Neutrophil (primary cell): Measurements from ENCODE around the gene ABCF3.

Experiments
- H3K27ac ChIP-seq: fragments of 200-600 bp; sonication (generic); 2 replicates; pipeline ENCODE4 v1.5.1; 2016; ENCODE audit warnings: mild to moderate bottlenecking, moderate library complexity
- H3K27me3 ChIP-seq: fragments of 200-600 bp; sonication (generic); 2 replicates; pipeline ENCODE4 v1.6.0; 2016; ENCODE audit warnings: mild to moderate bottlenecking
- H3K36me3 ChIP-seq: fragments of 200-600 bp; sonication (generic); 2 replicates; pipeline ENCODE4 v1.5.1; 2017
- H3K4me1 ChIP-seq, 2 experiments: fragments of 200-600 bp in 1 of 2; sonication (generic) in 1 of 2; 1 replicate in 1 of 2; 2 replicates in 1 of 2; pipeline versions ENCODE4 v1.5.1 to v1.6.1; 2013 to 2016; ENCODE audit warnings: low read depth in 1 of 2, low read length in 1 of 2, mild to moderate bottlenecking in 1 of 2, moderate library complexity in 1 of 2; ENCODE audit not compliant: control insufficient read depth in 1 of 2, insufficient read depth in 1 of 2
- H3K4me3 ChIP-seq, 2 experiments: fragments of 200-600 bp in 1 of 2; sonication (generic) in 1 of 2; 1 replicate in 1 of 2; 2 replicates in 1 of 2; pipeline ENCODE4 v1.5.1; 2013 to 2016; ENCODE audit warnings: low read depth in 1 of 2, low read length in 1 of 2, mild to moderate bottlenecking in 1 of 2, moderate library complexity in 1 of 2
- H3K9me3 ChIP-seq: fragments of 200-600 bp; sonication (generic); 2 replicates; pipeline ENCODE4 v1.5.1; 2016
- CTCF ChIP-seq: fragments of 200-600 bp; sonication (generic); IDR thresholded peaks from 2 replicates; pipeline ENCODE4 v1.5.1; 2016; ENCODE audit warnings: antibody characterized with exemption

The ABCF3 gene

GRCh38 chr3:184192889-184193288 lies 6.9 kb downstream of the ABCF3 start:
- no peak for TF ChIP-seq CTCF
- H3K36me3 ChIP-seq = peaks cover 88% of the 10 kb centered on the region
- no peaks in the 10 kb centered on the region for H3K9me3 ChIP-seq
- no peak overlapping the region for H3K27ac ChIP-seq
- no peaks in the 10 kb centered on the region for H3K27me3 ChIP-seq
- H3K4me1 ChIP-seq = no peaks in the 10 kb centered on the region
- no peak overlapping the region for H3K4me3 ChIP-seq

- no peaks in the 10 kb centered on the region for H3K4me1 ChIP-seq
- no peaks in the 10 kb centered on the region for H3K9me3 ChIP-seq
- no peaks in the 10 kb centered on the region for H3K27me3 ChIP-seq
- TF ChIP-seq CTCF = no peak
- peaks cover 76% of the 10 kb centered on the region for H3K36me3 ChIP-seq
- H3K4me3 ChIP-seq = no peak overlapping the region
- H3K27ac ChIP-seq = no peak overlapping the region
Observed at GRCh38 chr3:184193991-184194539, 8.1 kb downstream of the ABCF3 start.

- no peak for TF ChIP-seq CTCF
- Histone ChIP-seq H3K27ac (no peak overlapping the region), H3K36me3 (peaks cover 52% of the 10 kb centered on the region), H3K4me1 (no peaks in the 10 kb centered on the region), H3K27me3 (no peaks in the 10 kb centered on the region), H3K4me3 (no peak overlapping the region), H3K9me3 (no peaks in the 10 kb centered on the region)
Observed at GRCh38 chr3:184196536-184196935, 10.5 kb downstream of the ABCF3 start.

GRCh38 chr3:184198509-184198908 lies 12.5 kb downstream of the ABCF3 start:
- Histone ChIP-seq H3K4me1 (no peaks in the 10 kb centered on the region), H3K9me3 (no peaks in the 10 kb centered on the region), H3K4me3 (no peak overlapping the region), H3K36me3 (peaks cover 32% of the 10 kb centered on the region), H3K27ac (no peak overlapping the region), H3K27me3 (peaks cover 2% of the 10 kb centered on the region)
- TF ChIP-seq CTCF = no peak

GRCh38 chr3:184200825-184201224 lies 14.8 kb downstream of the ABCF3 start:
- Histone ChIP-seq H3K36me3 (peaks cover 9% of the 10 kb centered on the region), H3K9me3 (no peaks in the 10 kb centered on the region), H3K4me1 (no peaks in the 10 kb centered on the region), H3K27me3 (peaks cover 17% of the 10 kb centered on the region), H3K4me3 (no peak overlapping the region), H3K27ac (no peak overlapping the region)
- TF ChIP-seq CTCF = no peak

- no peaks in the 10 kb centered on the region for H3K4me1 ChIP-seq
- H3K9me3 ChIP-seq = no peaks in the 10 kb centered on the region
- peaks cover 37% of the 10 kb centered on the region for H3K27me3 ChIP-seq
- no peak overlapping the region for H3K27ac ChIP-seq
- no peak for TF ChIP-seq CTCF
- no peak overlapping the region for H3K4me3 ChIP-seq
- no peaks in the 10 kb centered on the region for H3K36me3 ChIP-seq
Observed at GRCh38 chr3:184203526-184203925, 17.5 kb downstream of the ABCF3 start.
